H1 (cell line): ENCODE measurements around the gene SF3A2. TPM values are rescaled to one million over a fixed set of nuclear protein-coding genes. Genes with fewer than 3 reads are reported as not detected.

Experiments used
- CTCF ChIA-PET: fragments of 300-600 bp; sonication (Branson Sonifier 250); formaldehyde crosslinking; loops from one replicate; lab custom pipeline; 2021; ENCODE audit not compliant: partially characterized antibody; lab: Charles Lee
- POLR2A ChIA-PET: fragments of 300-600 bp; sonication (Branson Sonifier 250); formaldehyde crosslinking; loops from one replicate; lab custom pipeline; 2021; ENCODE audit warnings: inconsistent platforms; ENCODE audit not compliant: partially characterized antibody; lab: Charles Lee
- DNase-seq, 2 experiments: peaks; one replicate each; pipeline versions ENCODE4 v3.0.0 to v3.0.0-alpha.2; 2010 to 2022; ENCODE audit warnings: low spot score in 2 of 2, low read depth in 1 of 2, mixed read lengths in 1 of 2
- FAIRE-seq: peaks from 2 replicates; lab custom pipeline; 2011; peaks lifted over from hg19 to GRCh38; lab: Jason Lieb, UNC
- H2AFZ ChIP-seq: 2 replicates; pipeline ENCODE4 v1.8.1; 2012; ENCODE audit warnings: low read length, inconsistent platforms
- H2AK5ac ChIP-seq: 2 replicates; pipeline ENCODE4 v1.6.1; 2013; ENCODE audit warnings: low read depth, low read length
- H2BK120ac ChIP-seq: replicated peaks from 2 replicates; pipeline ENCODE3; 2013; ENCODE audit warnings: low read depth, low read length, inconsistent platforms
- H2BK12ac ChIP-seq: 2 replicates; pipeline ENCODE4 v1.6.1; 2013; ENCODE audit warnings: low read depth, low read length
- H2BK15ac ChIP-seq: 2 replicates; pipeline ENCODE4 v1.6.1; 2013; ENCODE audit warnings: low read length
- H2BK20ac ChIP-seq: 2 replicates; pipeline ENCODE4 v1.6.1; 2013; ENCODE audit warnings: low read length
- H2BK5ac ChIP-seq: 2 replicates; pipeline ENCODE4 v1.6.1; 2013; ENCODE audit warnings: low read depth, low read length
- H3K14ac ChIP-seq: 2 replicates; pipeline ENCODE4 v1.6.1; 2013; ENCODE audit warnings: inconsistent platforms; ENCODE audit not compliant: insufficient read length
- H3K18ac ChIP-seq: 2 replicates; pipeline ENCODE4 v1.6.1; 2013; ENCODE audit warnings: low read length; ENCODE audit errors: extremely low read depth
- H3K23ac ChIP-seq: 2 replicates; pipeline ENCODE4 v1.6.1; 2013; ENCODE audit warnings: inconsistent platforms; ENCODE audit not compliant: insufficient read length
- H3K23me2 ChIP-seq: 2 replicates; pipeline ENCODE4 v1.6.1; 2013; ENCODE audit warnings: low read depth, low read length
- H3K27ac ChIP-seq: 2 replicates; pipeline ENCODE4 v1.6.1; 2011; ENCODE audit warnings: low read depth, low read length, inconsistent platforms
- H3K27me3 ChIP-seq, 4 experiments: replicated peaks in 1 of 4; 1 replicate in 1 of 4; 2 replicates in 3 of 4; pipeline versions ENCODE4 v1.6.1 to v1.8.1; 2011 to 2013; ENCODE audit warnings: low read length in 3 of 4, mild to moderate bottlenecking in 3 of 4, inconsistent platforms in 2 of 4, mixed read lengths in 2 of 4, moderate library complexity in 1 of 4; ENCODE audit not compliant: control insufficient read depth in 3 of 4, insufficient read depth in 3 of 4; ENCODE audit errors: extremely low read depth in 1 of 4
- H3K36me3 ChIP-seq, 4 experiments: 2 replicates each; pipeline versions ENCODE4 v1.6.1 to v1.8.1; 2011 to 2013; ENCODE audit warnings: mild to moderate bottlenecking in 4 of 4, low read length in 3 of 4, moderate library complexity in 2 of 4, control low read depth in 1 of 4, inconsistent platforms in 1 of 4; ENCODE audit not compliant: insufficient read depth in 4 of 4, control insufficient read depth in 2 of 4
- H3K4ac ChIP-seq: replicated peaks from 2 replicates; pipeline ENCODE3; 2013; ENCODE audit warnings: low read length, low read depth, mixed read lengths, inconsistent platforms; ENCODE audit not compliant: insufficient read length
- H3K4me1 ChIP-seq, 4 experiments: replicated peaks in 1 of 4; 1 replicate in 1 of 4; 2 replicates in 3 of 4; pipeline versions ENCODE4 v1.6.1 to v1.8.1; 2011 to 2013; ENCODE audit warnings: low read length in 3 of 4, inconsistent platforms in 2 of 4, mixed read lengths in 1 of 4; ENCODE audit not compliant: insufficient read depth in 4 of 4, control insufficient read depth in 3 of 4
- H3K4me2 ChIP-seq, 2 experiments: 2 replicates each; pipeline versions ENCODE4 v1.6.1 to v1.8.1; 2011 to 2013; ENCODE audit warnings: low read depth in 2 of 2, low read length in 2 of 2, control low read depth in 1 of 2, inconsistent platforms in 1 of 2, mild to moderate bottlenecking in 1 of 2; ENCODE audit not compliant: insufficient read depth in 1 of 2
- H3K4me3 ChIP-seq, 4 experiments: fragments of 200-600, 300-600 bp in 1 of 4; sonication (generic), shearing (Covaris generic), sonication (Bioruptor Twin) in 1 of 4; 2 replicates each; pipeline versions ENCODE4 v1.5.1 to v1.8.1; 2011 to 2016; ENCODE audit warnings: low read length in 4 of 4, low read depth in 3 of 4, control low read depth in 2 of 4, inconsistent platforms in 2 of 4, mild to moderate bottlenecking in 2 of 4, mixed read lengths in 1 of 4, moderate library complexity in 1 of 4; ENCODE audit not compliant: insufficient read depth in 2 of 4; ENCODE audit errors: extremely low read depth in 1 of 4
- H3K56ac ChIP-seq: replicated peaks from 2 replicates; pipeline ENCODE3; 2013; ENCODE audit warnings: low read depth, mild to moderate bottlenecking, mixed read lengths, low read length, inconsistent platforms; ENCODE audit not compliant: insufficient read length
- H3K79me1 ChIP-seq: 2 replicates; pipeline ENCODE4 v1.6.1; 2013; ENCODE audit warnings: low read depth, low read length, control low read depth
- H3K79me2 ChIP-seq, 2 experiments: 2 replicates each; pipeline versions ENCODE4 v1.6.1 to v1.8.1; 2012 to 2013; ENCODE audit warnings: low read length in 2 of 2, mild to moderate bottlenecking in 2 of 2, inconsistent platforms in 1 of 2; ENCODE audit not compliant: insufficient read depth in 2 of 2, control insufficient read depth in 1 of 2
- H3K9ac ChIP-seq, 4 experiments: replicated peaks in 1 of 4; 1 replicate in 1 of 4; 2 replicates in 3 of 4; pipeline versions ENCODE4 v1.6.1 to v1.8.1; 2011 to 2013; ENCODE audit warnings: low read depth in 3 of 4, low read length in 3 of 4, control low read depth in 2 of 4, mild to moderate bottlenecking in 2 of 4, moderate library complexity in 2 of 4, inconsistent platforms in 1 of 4; ENCODE audit errors: extremely low read depth in 1 of 4
- H3K9me3 ChIP-seq, 2 experiments: 2 replicates each; pipeline versions ENCODE4 v1.6.1 to v1.8.1; 2012 to 2013; ENCODE audit warnings: mild to moderate bottlenecking in 2 of 2, moderate library complexity in 2 of 2, control low read depth in 1 of 2, inconsistent platforms in 1 of 2, low read depth in 1 of 2, low read length in 1 of 2, mixed read lengths in 1 of 2; ENCODE audit not compliant: insufficient read depth in 2 of 2
- H4K20me1 ChIP-seq, 2 experiments: replicated peaks in 1 of 2; 2 replicates each; pipeline versions ENCODE3 to v1.8.1; 2011 to 2013; ENCODE audit warnings: inconsistent platforms in 2 of 2, low read length in 2 of 2, mild to moderate bottlenecking in 1 of 2; ENCODE audit not compliant: insufficient read depth in 2 of 2, control insufficient read depth in 1 of 2
- H4K5ac ChIP-seq: 2 replicates; pipeline ENCODE4 v1.6.1; 2013; ENCODE audit warnings: low read length, low read depth, mixed read lengths, inconsistent platforms; ENCODE audit not compliant: insufficient read length
- H4K8ac ChIP-seq: 2 replicates; pipeline ENCODE4 v1.8.0; 2013; ENCODE audit warnings: mild to moderate bottlenecking, moderate library complexity, low read length, inconsistent platforms; ENCODE audit not compliant: insufficient read depth; ENCODE audit errors: extremely low read depth
- H4K91ac ChIP-seq: replicated peaks from 2 replicates; pipeline ENCODE3; 2013; ENCODE audit warnings: low read length, mixed read lengths, inconsistent platforms; ENCODE audit not compliant: insufficient read length
- CHD1 ChIP-seq: IDR thresholded peaks from 2 replicates; pipeline ENCODE4 v1.6.1; 2012; ENCODE audit warnings: low read depth, low read length, improper control_type of control experiment
- CHD2 ChIP-seq: IDR thresholded peaks from 2 replicates; pipeline ENCODE4 v1.6.1; 2012; ENCODE audit warnings: low read length, improper control_type of control experiment
- EP300 ChIP-seq, 2 experiments: IDR thresholded peaks; 1 replicate in 1 of 2; 2 replicates in 1 of 2; pipeline ENCODE4 v1.6.1; 2011 to 2012; ENCODE audit warnings: low read depth in 2 of 2, low read length in 2 of 2, mild to moderate bottlenecking in 2 of 2, borderline replicate concordance in 1 of 2, inconsistent platforms in 1 of 2, moderate library complexity in 1 of 2
- KDM1A ChIP-seq: fragments of 200-600, 300-600 bp; sonication (generic); IDR thresholded peaks from 2 replicates; pipeline ENCODE4 v1.7.1; 2016; ENCODE audit warnings: mild to moderate bottlenecking, low read length, borderline replicate concordance
- RNF2 ChIP-seq: fragments of 200-900, 300-1000 bp; sonication (generic); IDR thresholded peaks from 2 replicates; pipeline ENCODE4 v1.7.1; 2016; ENCODE audit warnings: borderline replicate concordance, low read depth, mild to moderate bottlenecking, antibody characterized with exemption, low read length; ENCODE audit not compliant: poor library complexity, severe bottlenecking; ENCODE audit errors: missing control alignments
- SAP30 ChIP-seq: fragments of 300-600 bp; sonication (generic); IDR thresholded peaks from 2 replicates; pipeline ENCODE4 v1.7.1; 2012; ENCODE audit warnings: low read length, moderate library complexity, mild to moderate bottlenecking, inconsistent platforms; ENCODE audit not compliant: insufficient read depth, insufficient replicate concordance
- TCF12 ChIP-seq: IDR thresholded peaks from 2 replicates; pipeline ENCODE4 v1.6.1; 2011; ENCODE audit warnings: low read depth, mild to moderate bottlenecking, low read length
- TEAD4 ChIP-seq: IDR thresholded peaks from 2 replicates; pipeline ENCODE4 v1.6.1; 2012; ENCODE audit warnings: low read depth, low read length, inconsistent platforms, mixed read lengths
- WGBS, 2 experiments: shearing (Covaris generic) in 1 of 2; methylation state at CpG; one replicate each; pipeline versions ENCODE4 v1.1.6 to v1.1.7; 2013 to 2015; ENCODE audit warnings: low lambda C conversion rate in 2 of 2, mixed read lengths in 2 of 2, inconsistent platforms in 1 of 2, low coverage in 1 of 2, missing lambda C conversion rate in 1 of 2; ENCODE audit not compliant: insufficient replicate concordance in 2 of 2, insufficient coverage in 1 of 2, insufficient read length in 1 of 2; ENCODE audit errors: extremely low coverage in 1 of 2, missing lambda C conversion rate in 1 of 2; 5-methylcytosine and 5-hydroxymethylcytosine counted together
- polyA plus RNA-seq, 7 experiments: library from polyadenylated mRNA; depleted of rRNA in 3 of 7; stranded (reverse) in 5 of 7; unstranded in 2 of 7; fragments of >200 nt in 5 of 7; fragments of 200-250 nt in 2 of 7; gene quantifications; 1 replicate in 5 of 7; 2 replicates in 1 of 7; 4 replicates in 1 of 7; pipeline versions ENCODE4 v1.2.1 to v1.2.3, GENCODE V29; 2011 to 2013; ENCODE audit warnings: missing spikeins in 2 of 7, mixed read lengths in 2 of 7
- total RNA-seq: library from RNA; stranded (reverse); fragmentation: NEBNext Ultra II Directional; extraction: Animal tissue kit (Norgen Biotek cat#: 25700); gene quantifications from 2 replicates; pipeline ENCODE4 v1.2.1, GENCODE V29; 2021
- TF ChIP-seq, protein P1 (sequence below), 3 experiments: IDR thresholded peaks; 1 replicate in 2 of 3; 2 replicates in 1 of 3; pipeline versions ENCODE4 v1.5.1 to v1.6.1; 2011; ENCODE audit warnings: low read length in 3 of 3, mild to moderate bottlenecking in 3 of 3, inconsistent platforms in 2 of 3, low read depth in 1 of 3, moderate library complexity in 1 of 3; ENCODE audit not compliant: insufficient read depth in 1 of 3; ENCODE audit errors: control extremely low read depth in 1 of 3

The SF3A2 gene
- total and polyA plus RNA-seq, 2 of the 8 experiments (the other 6 are each of a cell fraction or from before 2014, with no cell fraction given): 15.3 to 146 TPM

GRCh38 chr19:2215281-2215751 lies 21.3 kb upstream of the SF3A2 start:
- WGBS, 2 experiments: 94% methylated on average over 31 of the region's 31 CpGs; no CpG with 5 or more reads in 1 of the 2 experiments

More at GRCh38 chr19:2215281-2215751, 21.3 kb upstream of the SF3A2 start:
- no peak overlapping the region for H3K23ac ChIP-seq
- H3K56ac ChIP-seq: no peak overlapping the region
- H3K4me1 ChIP-seq: no peaks in the 10 kb centered on the region
- no peak overlapping the region for H3K18ac ChIP-seq
- H4K91ac ChIP-seq: no peak overlapping the region
- H3K9ac ChIP-seq: no peak overlapping the region
- no peak overlapping the region for H3K4ac ChIP-seq
- TF ChIP-seq TEAD4 (no peak), CHD1 (no peak), SAP30 (no peak), RNF2 (no peak), CHD2 (no peak), KDM1A (no peak), EP300 (IDR thresholded peaks at IDR 0.05; ENCODE audit: borderline replicate concordance in 1 of 2, low read depth in 2 of 2, low read length in 2 of 2) (no peak), TCF12 (no peak)
- TF ChIP-seq, protein P1, sequence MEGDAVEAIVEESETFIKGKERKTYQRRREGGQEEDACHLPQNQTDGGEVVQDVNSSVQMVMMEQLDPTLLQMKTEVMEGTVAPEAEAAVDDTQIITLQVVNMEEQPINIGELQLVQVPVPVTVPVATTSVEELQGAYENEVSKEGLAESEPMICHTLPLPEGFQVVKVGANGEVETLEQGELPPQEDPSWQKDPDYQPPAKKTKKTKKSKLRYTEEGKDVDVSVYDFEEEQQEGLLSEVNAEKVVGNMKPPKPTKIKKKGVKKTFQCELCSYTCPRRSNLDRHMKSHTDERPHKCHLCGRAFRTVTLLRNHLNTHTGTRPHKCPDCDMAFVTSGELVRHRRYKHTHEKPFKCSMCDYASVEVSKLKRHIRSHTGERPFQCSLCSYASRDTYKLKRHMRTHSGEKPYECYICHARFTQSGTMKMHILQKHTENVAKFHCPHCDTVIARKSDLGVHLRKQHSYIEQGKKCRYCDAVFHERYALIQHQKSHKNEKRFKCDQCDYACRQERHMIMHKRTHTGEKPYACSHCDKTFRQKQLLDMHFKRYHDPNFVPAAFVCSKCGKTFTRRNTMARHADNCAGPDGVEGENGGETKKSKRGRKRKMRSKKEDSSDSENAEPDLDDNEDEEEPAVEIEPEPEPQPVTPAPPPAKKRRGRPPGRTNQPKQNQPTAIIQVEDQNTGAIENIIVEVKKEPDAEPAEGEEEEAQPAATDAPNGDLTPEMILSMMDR (IDR thresholded peaks at IDR 0.05; ENCODE audit: control extremely low read depth in 1 of 3, insufficient read depth in 1 of 3, low read depth in 1 of 3, low read length in 3 of 3): no peak
- H3K4me3 ChIP-seq: no peak overlapping the region
- peaks cover 10 to 59% (median 40%) of the 10 kb centered on the region in 4 experiments; a peak in 7 of 8 replicates for H3K36me3 ChIP-seq
- no peak overlapping the region for H2BK120ac ChIP-seq
- no peak overlapping the region for H2BK5ac ChIP-seq
- H3K23me2 ChIP-seq: no peaks in the 10 kb centered on the region
- no peak overlapping the region for H2AK5ac ChIP-seq
- no peak for DNase-seq
- no peak overlapping the region for H4K5ac ChIP-seq
- H2BK20ac ChIP-seq: no peak overlapping the region
- H4K8ac ChIP-seq: no peak overlapping the region; the same call in 1 of the 2 replicates
- H3K27ac ChIP-seq: no peak overlapping the region
- H3K9me3 ChIP-seq: no peaks in the 10 kb centered on the region
- no peaks in the 10 kb centered on the region for H3K27me3 ChIP-seq
- H3K79me2 ChIP-seq: no peaks in the 10 kb centered on the region
- H3K4me2 ChIP-seq: no peak overlapping the region
- no peak overlapping the region for H2BK15ac ChIP-seq
- ChIA-PET CTCF (interaction anchor here (0.7 to 8.1 kb wide), 10 partner anchors 9 to 101 kb away, joined by 3 to 50 read pairs (median 7); no protein-coding TSS in a partner anchor), POLR2A (interaction anchor here (1.0 to 2.4 kb wide), 4 partner anchors 13 to 35 kb away, joined by 3 to 5 read pairs (median 4); no protein-coding TSS in a partner anchor)
- peaks cover 0 to 13% of the 10 kb centered on the region in 2 experiments for H4K20me1 ChIP-seq
- H3K14ac ChIP-seq: no peak overlapping the region
- no peak overlapping the region for H2BK12ac ChIP-seq
- no peak overlapping the region for H2AFZ ChIP-seq
- no peak for FAIRE-seq
- H3K79me1 ChIP-seq: no peaks in the 10 kb centered on the region; the same call in 1 of the 2 replicates
